ENCODE measurements around the gene CARMIL1. TPM values are rescaled to one million over a fixed set of nuclear protein-coding genes. Genes with fewer than 3 reads are reported as not detected.

Gene CARMIL1
- total RNA-seq, 2 experiments from 2014 or later: 3.9 to 4.0 TPM

DNA sequence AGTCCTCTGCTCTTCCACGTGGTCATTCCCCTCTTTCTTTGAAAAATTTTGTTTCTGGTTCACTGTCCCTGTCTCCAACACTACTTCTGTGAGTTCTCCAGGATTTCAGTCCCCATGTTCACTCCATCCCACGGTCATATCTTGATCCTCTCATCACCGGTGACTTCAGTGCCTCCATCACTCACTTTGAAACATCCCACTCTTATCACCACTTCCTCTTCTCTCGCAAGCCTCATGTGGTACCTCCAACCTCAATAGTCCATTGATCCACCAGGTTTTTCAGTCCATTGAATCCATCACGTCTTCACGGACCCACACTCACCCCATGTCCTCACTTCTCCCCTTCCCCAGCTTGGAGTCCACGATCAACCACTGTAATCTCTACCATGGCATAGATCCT lies 64.8 kb downstream of the CARMIL1 start:
- H3K27me3 Mint-ChIP-seq (ENCODE audit: low read depth): no peaks in the 10 kb centered on the region
- intact Hi-C loops (cut with micrococcal nuclease): no loop called here
- no peaks in the 10 kb centered on the region for H3K9me3 Mint-ChIP-seq
- CTCF ChIA-PET: no interaction called here
- DNase-seq: no peak
- no peaks in the 10 kb centered on the region for H3K36me3 Mint-ChIP-seq (ENCODE audit: low read depth)
- no peak overlapping the region for H3K4me3 Mint-ChIP-seq
- H3K4me1 Mint-ChIP-seq (ENCODE audit: low read depth): peaks cover 12% of the 10 kb centered on the region
- H3K27ac Mint-ChIP-seq: no peak overlapping the region

DNA sequence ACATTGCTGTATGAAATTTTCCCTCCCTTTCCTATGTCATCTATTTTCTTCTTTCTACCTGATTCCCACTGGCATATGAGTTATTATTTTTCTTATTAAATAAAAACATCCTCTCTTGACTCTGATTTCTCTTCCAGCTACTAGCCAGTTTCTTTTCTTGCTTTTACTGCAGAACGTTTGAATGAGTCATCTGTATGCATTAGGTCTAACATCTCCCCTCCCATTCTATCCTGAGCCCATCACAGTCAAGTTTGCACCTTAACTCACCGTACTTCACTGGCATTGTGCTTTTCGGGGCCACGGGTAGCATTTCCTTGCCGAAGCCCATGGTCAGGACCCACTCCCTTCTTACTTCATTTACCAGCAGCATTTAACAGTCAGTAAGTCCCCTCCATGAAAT lies 65.7 kb downstream of the CARMIL1 start:
- no peak overlapping the region for H3K4me3 Mint-ChIP-seq
- no peak overlapping the region for H3K27ac Mint-ChIP-seq
- intact Hi-C loops (cut with micrococcal nuclease): no loop called here
- H3K9me3 Mint-ChIP-seq: no peaks in the 10 kb centered on the region
- DNase-seq: no peak
- H3K27me3 Mint-ChIP-seq (ENCODE audit: low read depth): no peaks in the 10 kb centered on the region
- CTCF ChIA-PET: no interaction called here
- H3K36me3 Mint-ChIP-seq (ENCODE audit: low read depth): no peaks in the 10 kb centered on the region
- H3K4me1 Mint-ChIP-seq (ENCODE audit: low read depth): peaks cover 12% of the 10 kb centered on the region

DNA sequence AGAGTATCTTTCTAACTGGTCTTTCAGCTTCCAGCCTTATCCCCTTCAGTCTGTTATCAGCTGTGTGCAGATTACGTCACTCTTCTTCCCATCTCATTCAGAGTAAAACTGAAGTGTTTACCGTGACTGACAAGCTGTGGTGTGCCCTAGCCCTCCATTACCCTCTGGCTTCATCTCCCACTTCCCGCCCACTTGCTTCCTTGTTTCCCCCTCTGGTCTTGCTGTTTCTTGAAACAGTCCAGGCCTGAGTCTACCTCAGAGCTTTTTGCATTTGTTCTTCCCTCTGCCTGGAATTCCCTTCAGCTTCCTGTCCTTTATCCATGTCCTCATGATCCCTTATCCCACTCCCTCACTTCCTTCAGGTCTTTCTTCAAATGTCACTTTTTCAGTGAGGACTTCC lies 66.9 kb downstream of the CARMIL1 start:
- no peaks in the 10 kb centered on the region for H3K9me3 Mint-ChIP-seq
- intact Hi-C loops (cut with micrococcal nuclease): no loop called here
- H3K27me3 Mint-ChIP-seq (ENCODE audit: low read depth): no peaks in the 10 kb centered on the region
- no peak for DNase-seq
- H3K4me1 Mint-ChIP-seq (ENCODE audit: low read depth): peaks cover 9% of the 10 kb centered on the region
- H3K36me3 Mint-ChIP-seq (ENCODE audit: low read depth): no peaks in the 10 kb centered on the region
- CTCF ChIA-PET: interaction anchor here (1.0 kb wide), 1 partner anchor 13 kb away, joined by 3 read pairs; no protein-coding TSS in a partner anchor
- H3K4me3 Mint-ChIP-seq: no peak overlapping the region
- no peak overlapping the region for H3K27ac Mint-ChIP-seq

DNA sequence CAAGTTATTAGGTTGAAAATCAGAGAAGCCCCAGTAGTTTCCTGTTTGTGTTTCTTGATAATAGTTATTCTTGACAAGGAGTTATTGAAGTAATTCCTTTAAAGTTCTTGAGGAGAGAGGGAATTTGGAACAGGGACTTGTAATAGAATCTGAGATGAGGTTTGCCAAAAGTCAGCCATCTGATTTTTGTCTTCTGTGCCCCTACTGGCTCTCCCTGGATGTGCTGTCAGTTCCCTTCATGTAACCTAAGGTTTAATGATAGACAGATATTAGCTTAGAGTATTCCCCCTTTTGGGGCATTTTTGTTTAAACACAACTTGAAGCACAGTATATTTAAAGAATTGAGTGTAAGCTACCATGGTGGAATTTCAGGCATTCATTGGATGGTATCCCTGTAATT lies 71.4 kb downstream of the CARMIL1 start:
- H3K4me1 Mint-ChIP-seq (ENCODE audit: low read depth): peaks cover 10% of the 10 kb centered on the region
- CTCF ChIA-PET: interaction anchor here (1.0 kb wide), 1 partner anchor 247 kb away, joined by 4 read pairs; no protein-coding TSS in a partner anchor
- intact Hi-C loops (cut with micrococcal nuclease): no loop called here

DNA sequence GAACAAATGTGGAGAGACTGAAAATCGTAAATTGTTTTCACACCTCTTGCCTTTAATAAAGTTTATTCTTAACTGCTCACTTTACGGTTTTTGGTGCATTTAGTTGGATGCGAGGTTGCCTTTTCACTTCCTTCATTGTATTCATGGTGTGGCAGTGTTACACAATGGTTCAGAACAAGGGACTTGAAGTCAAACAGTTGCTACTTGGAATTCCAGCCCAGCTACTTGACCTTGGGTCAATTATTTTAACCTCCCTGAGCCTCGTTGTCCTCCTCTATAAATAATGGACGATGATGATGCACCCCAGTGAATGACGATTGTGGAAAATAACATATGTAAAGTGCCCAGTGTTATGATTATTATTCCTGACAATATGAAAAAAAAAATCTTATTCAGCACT lies 72.3 kb downstream of the CARMIL1 start:
- DNase-seq: no peak
- CTCF ChIA-PET: no interaction called here
- intact Hi-C loops (cut with micrococcal nuclease): no loop called here
- Mint-ChIP-seq H3K27me3 (ENCODE audit: low read depth) (no peaks in the 10 kb centered on the region), H3K4me3 (no peak overlapping the region), H3K36me3 (ENCODE audit: low read depth) (no peaks in the 10 kb centered on the region), H3K27ac (no peak overlapping the region), H3K9me3 (no peaks in the 10 kb centered on the region), H3K4me1 (ENCODE audit: low read depth) (peaks cover 10% of the 10 kb centered on the region)

More for the DNA sequence above, 71.4 kb downstream of the CARMIL1 start:
- no peak for DNase-seq
- Mint-ChIP-seq H3K4me3 (no peak overlapping the region), H3K27me3 (ENCODE audit: low read depth) (no peaks in the 10 kb centered on the region), H3K27ac (no peak overlapping the region), H3K9me3 (no peaks in the 10 kb centered on the region), H3K36me3 (ENCODE audit: low read depth) (no peaks in the 10 kb centered on the region)

- H3K36me3 Mint-ChIP-seq (ENCODE audit: low read depth): no peaks in the 10 kb centered on the region
- intact Hi-C loops (cut with micrococcal nuclease): no loop called here
- H3K4me3 Mint-ChIP-seq: no peak overlapping the region
- no peaks in the 10 kb centered on the region for H3K9me3 Mint-ChIP-seq
- no peak overlapping the region for H3K27ac Mint-ChIP-seq
- H3K4me1 Mint-ChIP-seq (ENCODE audit: low read depth): peaks cover 13% of the 10 kb centered on the region
- CTCF ChIA-PET: interaction anchor here (1.3 to 1.9 kb wide), 2 partner anchors 18 to 138 kb away, joined by 7 read pairs; no protein-coding TSS in a partner anchor
- H3K27me3 Mint-ChIP-seq (ENCODE audit: low read depth): no peaks in the 10 kb centered on the region
- no peak for DNase-seq
Observed at GRCh38 chr6:25352285-25352684, 73.1 kb downstream of the CARMIL1 start.

DNA sequence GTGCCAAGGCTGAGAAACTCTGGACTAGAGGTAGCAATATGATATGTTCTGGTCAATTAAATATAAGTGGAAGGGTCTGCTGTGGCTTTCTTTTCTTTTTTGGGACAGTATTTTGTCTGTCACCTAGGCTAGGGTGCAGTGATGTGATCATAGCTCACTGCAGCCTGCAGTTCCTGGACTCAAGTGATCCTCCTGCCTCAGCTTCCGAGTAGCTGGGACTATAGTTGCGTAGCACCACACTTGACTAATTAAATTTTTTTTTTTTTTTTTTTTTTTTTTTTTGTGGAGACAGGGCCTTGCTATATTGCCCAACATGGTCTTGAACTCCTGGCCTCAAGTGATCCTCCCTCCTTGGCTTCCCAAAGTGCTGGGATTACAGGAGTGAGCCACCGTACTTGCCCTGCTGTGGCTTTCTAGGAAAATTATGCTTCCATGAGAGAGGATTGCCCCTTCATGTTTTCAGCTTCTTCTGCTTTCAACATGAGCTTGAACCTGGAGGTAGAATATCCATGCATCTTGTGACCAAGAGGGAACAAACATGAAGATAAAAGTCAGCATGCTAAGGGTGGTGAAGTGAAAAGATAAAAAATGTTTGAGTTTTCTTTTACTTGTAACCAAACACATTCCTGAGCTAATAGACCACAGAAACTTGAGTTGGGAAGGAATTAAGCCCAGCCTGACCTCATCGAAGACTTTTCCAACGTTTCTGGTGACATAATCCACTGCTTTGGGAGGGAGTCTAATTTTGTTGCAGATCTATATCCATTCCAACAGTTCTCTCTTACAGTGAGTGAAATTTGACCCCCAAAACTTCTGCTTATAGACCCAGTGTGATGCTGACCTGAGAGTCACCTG lies 75.1 kb downstream of the CARMIL1 start:
- no peak overlapping the region for H3K4me3 Mint-ChIP-seq
- CTCF ChIA-PET: interaction anchor here (0.5 to 1.9 kb wide), 7 partner anchors 11 to 136 kb away, joined by 3 to 7 read pairs (median 4); no protein-coding TSS in a partner anchor
- H3K27ac Mint-ChIP-seq: no peak overlapping the region
- H3K4me1 Mint-ChIP-seq (ENCODE audit: low read depth): peaks cover 17% of the 10 kb centered on the region
- no peaks in the 10 kb centered on the region for H3K9me3 Mint-ChIP-seq
- intact Hi-C loops (cut with micrococcal nuclease): no loop called here
- H3K27me3 Mint-ChIP-seq (ENCODE audit: low read depth): no peaks in the 10 kb centered on the region
- no peak for DNase-seq
- H3K36me3 Mint-ChIP-seq (ENCODE audit: low read depth): no peaks in the 10 kb centered on the region

- intact Hi-C loops (cut with micrococcal nuclease): no loop called here
- no peak overlapping the region for H3K27ac Mint-ChIP-seq
- H3K36me3 Mint-ChIP-seq (ENCODE audit: low read depth): no peaks in the 10 kb centered on the region
Observed at GRCh38 chr6:25359191-25359861, 80.2 kb downstream of the CARMIL1 start.

GRCh38 chr6:25359891-25360290 lies 80.7 kb downstream of the CARMIL1 start:
- no peaks in the 10 kb centered on the region for H3K27me3 Mint-ChIP-seq (ENCODE audit: low read depth)
- H3K4me3 Mint-ChIP-seq: no peak overlapping the region
- no peaks in the 10 kb centered on the region for H3K9me3 Mint-ChIP-seq
- no peaks in the 10 kb centered on the region for H3K36me3 Mint-ChIP-seq (ENCODE audit: low read depth)
- DNase-seq: no peak
- intact Hi-C loops (cut with micrococcal nuclease): no loop called here
- peaks cover 24% of the 10 kb centered on the region for H3K4me1 Mint-ChIP-seq (ENCODE audit: low read depth)
- CTCF ChIA-PET: no interaction called here
- no peak overlapping the region for H3K27ac Mint-ChIP-seq

More at GRCh38 chr6:25359191-25359861, 80.2 kb downstream of the CARMIL1 start:
- Mint-ChIP-seq H3K9me3 (no peaks in the 10 kb centered on the region), H3K4me1 (ENCODE audit: low read depth) (peaks cover 24% of the 10 kb centered on the region), H3K27me3 (ENCODE audit: low read depth) (no peaks in the 10 kb centered on the region), H3K4me3 (no peak overlapping the region)
- CTCF ChIA-PET: interaction anchor here (0.7 to 0.8 kb wide), 2 partner anchors 13 to 94 kb away, joined by 3 read pairs; no protein-coding TSS in a partner anchor
- DNase-seq: no peak

DNA sequence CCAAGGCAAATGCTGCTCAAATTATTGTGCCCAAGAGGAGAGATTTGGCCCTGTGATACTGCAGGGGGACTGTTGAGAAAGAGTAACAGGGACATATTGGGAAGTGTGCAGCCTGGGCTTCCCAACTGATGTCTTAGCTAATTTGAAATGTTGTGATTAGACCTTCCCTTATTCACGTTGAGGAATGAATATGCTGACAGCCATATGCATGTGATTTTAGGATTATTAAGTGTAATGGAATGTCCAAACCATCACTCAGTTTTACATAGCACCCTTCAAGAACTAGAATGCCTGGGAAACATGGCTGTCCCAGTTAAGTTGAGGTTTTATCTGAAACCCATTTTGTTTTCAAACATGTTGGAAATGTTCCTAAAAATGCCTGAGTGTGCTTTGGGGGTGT lies 81.4 kb downstream of the CARMIL1 start:
- no peak for DNase-seq
- Mint-ChIP-seq H3K27me3 (ENCODE audit: low read depth) (no peaks in the 10 kb centered on the region), H3K36me3 (ENCODE audit: low read depth) (no peaks in the 10 kb centered on the region), H3K4me1 (ENCODE audit: low read depth) (peaks cover 25% of the 10 kb centered on the region), H3K9me3 (no peaks in the 10 kb centered on the region), H3K4me3 (no peak overlapping the region), H3K27ac (no peak overlapping the region)
- CTCF ChIA-PET: no interaction called here
- intact Hi-C loops (cut with micrococcal nuclease): no loop called here

DNA sequence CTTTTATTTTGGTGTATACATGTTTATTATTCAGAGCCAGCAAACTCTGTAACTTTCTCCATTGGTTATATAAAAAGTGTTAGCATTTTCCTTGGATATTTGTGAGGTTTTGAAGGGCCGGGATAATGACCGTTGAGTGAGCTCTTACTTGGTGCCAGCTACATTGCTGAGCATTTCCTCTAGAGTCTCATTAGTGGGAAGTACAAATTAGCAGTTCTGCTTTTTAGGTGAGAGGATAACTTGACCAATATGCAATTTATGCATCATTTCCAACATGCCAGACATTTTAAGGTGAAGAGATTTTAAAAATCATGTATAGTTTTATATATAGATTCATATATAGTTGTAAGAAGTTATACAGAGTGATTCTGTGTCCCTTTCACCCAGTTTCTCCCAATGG lies 84.3 kb downstream of the CARMIL1 start:
- no peak overlapping the region for H3K27ac Mint-ChIP-seq
- CTCF ChIA-PET: interaction anchor here (0.8 kb wide), 1 partner anchor 23 kb away, joined by 3 read pairs; no protein-coding TSS in a partner anchor

GRCh38 chr6:25365154-25365553 lies 86.0 kb downstream of the CARMIL1 start:
- H3K27ac Mint-ChIP-seq: no peak overlapping the region
- no peaks in the 10 kb centered on the region for H3K27me3 Mint-ChIP-seq (ENCODE audit: low read depth)
- no peak overlapping the region for H3K4me3 Mint-ChIP-seq
- DNase-seq: no peak
- H3K4me1 Mint-ChIP-seq (ENCODE audit: low read depth): peaks cover 58% of the 10 kb centered on the region
- intact Hi-C loops (cut with micrococcal nuclease): no loop called here
- CTCF ChIA-PET: interaction anchor here (0.6 to 4.1 kb wide), 4 partner anchors 11 to 125 kb away, joined by 3 to 13 read pairs (median 3); no protein-coding TSS in a partner anchor
- no peaks in the 10 kb centered on the region for H3K36me3 Mint-ChIP-seq (ENCODE audit: low read depth)
- H3K9me3 Mint-ChIP-seq: no peaks in the 10 kb centered on the region

More for the DNA sequence above, 84.3 kb downstream of the CARMIL1 start:
- Mint-ChIP-seq H3K4me1 (ENCODE audit: low read depth) (peaks cover 47% of the 10 kb centered on the region), H3K27me3 (ENCODE audit: low read depth) (no peaks in the 10 kb centered on the region), H3K36me3 (ENCODE audit: low read depth) (no peaks in the 10 kb centered on the region), H3K4me3 (no peak overlapping the region), H3K9me3 (no peaks in the 10 kb centered on the region)
- intact Hi-C loops (cut with micrococcal nuclease): no loop called here
- no peak for DNase-seq
